ENCODE results near the gene CUL4A. TPM values are rescaled to one million over a fixed set of nuclear protein-coding genes. Genes with fewer than 3 reads are reported as not detected.

Gene CUL4A
- total and polyA plus RNA-seq, 2 donors (not counting 1 experiment from before 2014, with no cell fraction given), result 37.5 to 80.4 TPM

GRCh38 chr13:113272031-113272430 lies 62.6 kb downstream of the CUL4A start:
- H3K9me3 ChIP-seq (ENCODE audit: control extremely low read depth in 1 of 3, control insufficient read depth in 2 of 3, insufficient read depth in 1 of 3, low read length in 2 of 3), result no peaks in the 10 kb centered on the region
- no peak overlapping the region for H3K4me3 Mint-ChIP-seq
- no peaks in the 10 kb centered on the region for H3K4me1 Mint-ChIP-seq
- ChIA-PET CTCF (no interaction called here), POLR2A (no interaction called here)
- no peak overlapping the region for H3K27ac ChIP-seq (ENCODE audit: low read length in 2 of 2)
- TF ChIP-seq EZH2 (IDR thresholded peaks at IDR 0.05; ENCODE audit: borderline replicate concordance, insufficient read depth, low read depth, low read length, poor library complexity, severe bottlenecking), result no peak
- TF ChIP-seq CTCF (IDR thresholded peaks at IDR 0.05), result no peak
- H3K4me1 ChIP-seq (ENCODE audit: control insufficient read depth in 2 of 2, insufficient read depth in 2 of 2, low read length in 2 of 2), result no peaks in the 10 kb centered on the region
- no peak overlapping the region for H3K9ac ChIP-seq (ENCODE audit: low read length)
- H3K27ac Mint-ChIP-seq, result no peak overlapping the region
- ATAC-seq (ENCODE audit: low read depth) (no peak), DNase-seq (no peak)
- H4K20me1 ChIP-seq (ENCODE audit: control insufficient read depth, insufficient read depth, low read length, poor library complexity, severe bottlenecking), result no peaks in the 10 kb centered on the region
- H3K4me3 ChIP-seq (ENCODE audit: control extremely low read depth in 1 of 5, extremely low read depth in 1 of 5, insufficient read depth in 1 of 5, low read depth in 2 of 5, low read length in 4 of 5), result no peak overlapping the region
- no peak overlapping the region for H3K4me2 ChIP-seq (replicated peaks; ENCODE audit: low read depth, low read length, poor library complexity, severe bottlenecking)
- H3K36me3 ChIP-seq (replicated peaks in 1 of 2; ENCODE audit: control extremely low read depth in 1 of 2, control insufficient read depth in 1 of 2, extremely low read depth in 1 of 2, insufficient read depth in 2 of 2, low read length in 1 of 2), result no peaks in the 10 kb centered on the region
- intact Hi-C loops (cut with micrococcal nuclease), result no loop called here
- H3K27me3 ChIP-seq (replicated peaks in 1 of 4; ENCODE audit: control extremely low read depth in 1 of 4, control insufficient read depth in 3 of 4, insufficient read depth in 4 of 4, low read length in 3 of 4), result no peaks in the 10 kb centered on the region
- H2AFZ ChIP-seq (ENCODE audit: insufficient read depth, low read depth, low read length, poor library complexity, severe bottlenecking), result no peak overlapping the region
- no peaks in the 10 kb centered on the region for H3K79me2 ChIP-seq (ENCODE audit: control insufficient read depth, insufficient read depth, low read length)
- 100% methylated on average over 2 of the region's 2 CpGs for WGBS (ENCODE audit: insufficient coverage)
- H3K9me3 Mint-ChIP-seq (ENCODE audit: insufficient read depth), result no peaks in the 10 kb centered on the region
- H3K27me3 Mint-ChIP-seq, result peaks cover 4% of the 10 kb centered on the region

GRCh38 chr13:113272701-113273181 lies 63.3 kb downstream of the CUL4A start:
- Histone ChIP-seq H2AFZ (ENCODE audit: insufficient read depth, low read depth, low read length, poor library complexity, severe bottlenecking) (no peak overlapping the region), H3K4me1 (ENCODE audit: control insufficient read depth in 2 of 2, insufficient read depth in 2 of 2, low read length in 2 of 2) (no peaks in the 10 kb centered on the region), H3K4me3 (ENCODE audit: control extremely low read depth in 1 of 5, extremely low read depth in 1 of 5, insufficient read depth in 1 of 5, low read depth in 2 of 5, low read length in 4 of 5) (no peak overlapping the region), H3K9ac (ENCODE audit: low read length) (no peak overlapping the region), H3K4me2 (replicated peaks; ENCODE audit: low read depth, low read length, poor library complexity, severe bottlenecking) (no peak overlapping the region), H3K27me3 (replicated peaks in 1 of 4; ENCODE audit: control extremely low read depth in 1 of 4, control insufficient read depth in 3 of 4, insufficient read depth in 4 of 4, low read length in 3 of 4) (no peaks in the 10 kb centered on the region), H3K27ac (ENCODE audit: low read length in 2 of 2) (no peak overlapping the region), H3K36me3 (replicated peaks in 1 of 2; ENCODE audit: control extremely low read depth in 1 of 2, control insufficient read depth in 1 of 2, extremely low read depth in 1 of 2, insufficient read depth in 2 of 2, low read length in 1 of 2) (no peaks in the 10 kb centered on the region), H3K79me2 (ENCODE audit: control insufficient read depth, insufficient read depth, low read length) (no peaks in the 10 kb centered on the region), H4K20me1 (ENCODE audit: control insufficient read depth, insufficient read depth, low read length, poor library complexity, severe bottlenecking) (no peaks in the 10 kb centered on the region), H3K9me3 (ENCODE audit: control extremely low read depth in 1 of 3, control insufficient read depth in 2 of 3, insufficient read depth in 1 of 3, low read length in 2 of 3) (no peaks in the 10 kb centered on the region)
- intact Hi-C loops (cut with micrococcal nuclease), result no loop called here
- H3K4me3 Mint-ChIP-seq, result no peak overlapping the region
- TF ChIP-seq EZH2 (IDR thresholded peaks at IDR 0.05; ENCODE audit: borderline replicate concordance, insufficient read depth, low read depth, low read length, poor library complexity, severe bottlenecking), result no peak
- no peak for TF ChIP-seq CTCF (IDR thresholded peaks at IDR 0.05)
- 91% methylated on average over 8 of the region's 10 CpGs for WGBS (ENCODE audit: insufficient coverage)
- no peaks in the 10 kb centered on the region for H3K4me1 Mint-ChIP-seq
- H3K9me3 Mint-ChIP-seq (ENCODE audit: insufficient read depth), result no peaks in the 10 kb centered on the region
- peaks cover 8% of the 10 kb centered on the region for H3K27me3 Mint-ChIP-seq
- no peak overlapping the region for H3K27ac Mint-ChIP-seq
- CTCF ChIA-PET, result interaction anchor here (2.2 kb wide), 1 partner anchor 179 kb away, joined by 7 read pairs; no protein-coding TSS in a partner anchor
- DNase-seq, result no peak
- no peak for ATAC-seq (ENCODE audit: low read depth)
- POLR2A ChIA-PET, result no interaction called here
